Right ventricle myocardium inferior (tissue), 1 donor: ENCODE data around the gene TANC1. TPM values are rescaled to one million over a fixed set of nuclear protein-coding genes. Genes with fewer than 3 reads are reported as not detected.

Source experiments
- ATAC-seq: fragments of 200-7000 bp; cut with Tn5 transposase; one replicate; pipeline ENCODE4 v1.9.1; 2020; ENCODE audit warnings: mild to moderate bottlenecking, moderate library complexity
- DNase-seq: peaks from one replicate; pipeline ENCODE4 v3.0.0; 2021; ENCODE audit errors: missing footprints
- intact Hi-C: fragments of 100-400 bp; cut with DNase I; formaldehyde crosslinking; loops from one replicate; pipeline ENCODE4 v1.11.0; 2022
- total RNA-seq: library from RNA; stranded (reverse); fragmentation: NEBNext Ultra II Directional; extraction: Animal tissue kit (Norgen Biotek cat#: 25700); gene quantifications from one replicate; pipeline ENCODE4 v1.2.1, GENCODE V29; 2021
- donor health status: DM: no; HTN: yes; CAD: no; lungs with severe emphysema.

Gene TANC1
- total RNA-seq, 1 donor from 2014 or later: 62.4 TPM

- DNase-seq (no peak), ATAC-seq (no peak)
- intact Hi-C loops: no loop called here
Measured at GRCh38 chr2:159070235-159070634, 101.8 kb downstream of the TANC1 start.

- no peak for DNase-seq
- intact Hi-C loops: no loop called here
- no peak for ATAC-seq
Measured at GRCh38 chr2:159071190-159071915, 102.9 kb downstream of the TANC1 start.

GRCh38 chr2:159072795-159073194 is 104.4 kb downstream of the TANC1 start:
- intact Hi-C loops: no loop called here
- ATAC-seq: no peak
- DNase-seq: no peak

GRCh38 chr2:159073256-159073655 is 104.8 kb downstream of the TANC1 start:
- DNase-seq: no peak
- intact Hi-C loops: no loop called here
- no peak for ATAC-seq

GRCh38 chr2:159074605-159075004 is 106.2 kb downstream of the TANC1 start:
- no peak for ATAC-seq
- DNase-seq: no peak
- intact Hi-C loops: no loop called here

GRCh38 chr2:159075727-159076126 is 107.3 kb downstream of the TANC1 start:
- no peak for ATAC-seq
- intact Hi-C loops: no loop called here
- no peak for DNase-seq

GRCh38 chr2:159076241-159076640 is 107.8 kb downstream of the TANC1 start:
- ATAC-seq (peak; percentile 78), DNase-seq (no peak)
- intact Hi-C loops: no loop called here

- no peak for DNase-seq
- ATAC-seq: no peak
- intact Hi-C loops: no loop called here
Measured at GRCh38 chr2:159077869-159078268, 109.4 kb downstream of the TANC1 start.

- no peak for ATAC-seq
- DNase-seq: no peak
- intact Hi-C loops: no loop called here
Measured at GRCh38 chr2:159078443-159078842, 110.0 kb downstream of the TANC1 start.

- ATAC-seq (peak; percentile 12), DNase-seq (no peak)
- intact Hi-C loops: no loop called here
Measured at GRCh38 chr2:159080641-159081040, 112.2 kb downstream of the TANC1 start.

- ATAC-seq: no peak
- intact Hi-C loops: loop anchor here (2.0 kb wide), 1 partner anchor 19 kb away; no protein-coding TSS in a partner anchor
- DNase-seq: no peak
Measured at GRCh38 chr2:159082119-159082518, 113.7 kb downstream of the TANC1 start.

- intact Hi-C loops: no loop called here
- ATAC-seq (no peak), DNase-seq (no peak)
Measured at GRCh38 chr2:159084384-159085370, 116.2 kb downstream of the TANC1 start.

GRCh38 chr2:159086342-159086741 is 117.9 kb downstream of the TANC1 start:
- ATAC-seq: no peak
- no peak for DNase-seq
- intact Hi-C loops: no loop called here

- ATAC-seq (no peak), DNase-seq (no peak)
- intact Hi-C loops: no loop called here
Measured at GRCh38 chr2:159086826-159087225, 118.4 kb downstream of the TANC1 start.

GRCh38 chr2:159088906-159089305 is 120.5 kb downstream of the TANC1 start:
- intact Hi-C loops: no loop called here
- no peak for ATAC-seq
- no peak for DNase-seq

- ATAC-seq: peak; percentile 75
- no peak for DNase-seq
- intact Hi-C loops: no loop called here
Measured at GRCh38 chr2:159089543-159089942, 121.1 kb downstream of the TANC1 start.

GRCh38 chr2:159090514-159091201 is 122.2 kb downstream of the TANC1 start:
- peak; percentile 37 for ATAC-seq
- intact Hi-C loops: no loop called here
- no peak for DNase-seq

GRCh38 chr2:159091381-159091780 is 122.9 kb downstream of the TANC1 start:
- ATAC-seq (no peak), DNase-seq (no peak)
- intact Hi-C loops: no loop called here

GRCh38 chr2:159091976-159092375 is 123.5 kb downstream of the TANC1 start:
- no peak for ATAC-seq
- intact Hi-C loops: no loop called here
- DNase-seq: no peak
